PC-3 (cell line): ENCODE data around the gene SLAIN1.

Experiments used
- EZH2phosphoT487 ChIP-seq: fragments of 300-600 bp; sonication (generic); IDR thresholded peaks from 2 replicates; pipeline ENCODE4 v1.6.1; 2018; ENCODE audit warnings: mild to moderate bottlenecking, antibody characterized with exemption, low read length, borderline replicate concordance
- TF ChIP-seq, protein P1 (sequence below): fragments of 300-600 bp; sonication (generic); conservative IDR thresholded peaks from 2 replicates; pipeline ENCODE4 v1.5.1; 2017; ENCODE audit warnings: antibody characterized with exemption, low read depth, mild to moderate bottlenecking, low read length

- TF ChIP-seq, protein P1, sequence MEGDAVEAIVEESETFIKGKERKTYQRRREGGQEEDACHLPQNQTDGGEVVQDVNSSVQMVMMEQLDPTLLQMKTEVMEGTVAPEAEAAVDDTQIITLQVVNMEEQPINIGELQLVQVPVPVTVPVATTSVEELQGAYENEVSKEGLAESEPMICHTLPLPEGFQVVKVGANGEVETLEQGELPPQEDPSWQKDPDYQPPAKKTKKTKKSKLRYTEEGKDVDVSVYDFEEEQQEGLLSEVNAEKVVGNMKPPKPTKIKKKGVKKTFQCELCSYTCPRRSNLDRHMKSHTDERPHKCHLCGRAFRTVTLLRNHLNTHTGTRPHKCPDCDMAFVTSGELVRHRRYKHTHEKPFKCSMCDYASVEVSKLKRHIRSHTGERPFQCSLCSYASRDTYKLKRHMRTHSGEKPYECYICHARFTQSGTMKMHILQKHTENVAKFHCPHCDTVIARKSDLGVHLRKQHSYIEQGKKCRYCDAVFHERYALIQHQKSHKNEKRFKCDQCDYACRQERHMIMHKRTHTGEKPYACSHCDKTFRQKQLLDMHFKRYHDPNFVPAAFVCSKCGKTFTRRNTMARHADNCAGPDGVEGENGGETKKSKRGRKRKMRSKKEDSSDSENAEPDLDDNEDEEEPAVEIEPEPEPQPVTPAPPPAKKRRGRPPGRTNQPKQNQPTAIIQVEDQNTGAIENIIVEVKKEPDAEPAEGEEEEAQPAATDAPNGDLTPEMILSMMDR: no peak
- no peak for TF ChIP-seq EZH2phosphoT487
Observed at GRCh38 chr13:77767413-77767812, 69.9 kb downstream of the SLAIN1 start.
